Panc1 (cell line): Measurements from ENCODE around the gene RAD17. TPM values are rescaled to one million over a fixed set of nuclear protein-coding genes. Genes with fewer than 3 reads are reported as not detected.

Experiments
- ATAC-seq: fragments of 200-7000 bp; cut with Tn5 transposase; 2 replicates; pipeline ENCODE4 v1.9.1; 2020; ENCODE audit warnings: mild to moderate bottlenecking, moderate library complexity
- BruUV-seq: library from RNA; stranded (reverse); fragments of 400-500 nt; replicated peaks from 2 replicates; lab custom pipeline; 2021; lab: Mats Ljungman, UMichigan
- CTCF ChIA-PET: fragments of 300-600 bp; sonication (Branson Sonifier 250); formaldehyde crosslinking; loops from one replicate; lab custom pipeline; 2022; ENCODE audit warnings: antibody characterized with exemption; lab: Charles Lee
- POLR2A ChIA-PET: fragments of 300-600 bp; sonication (Branson Sonifier 250); formaldehyde crosslinking; loops from one replicate; lab custom pipeline; 2022; ENCODE audit warnings: antibody characterized with exemption; lab: Charles Lee
- DNase-seq: peaks from one replicate; pipeline ENCODE4 v3.0.0-alpha.2; 2010; ENCODE audit warnings: low read depth, low spot score
- H3K27ac ChIP-seq: 2 replicates; pipeline ENCODE4 v1.5.1; 2011; ENCODE audit warnings: mild to moderate bottlenecking, low read length, inconsistent platforms
- H3K27me3 ChIP-seq: fragments of 200-500 bp; sonication (Bioruptor generic); 2 replicates; pipeline ENCODE4 v1.6.0; 2014; ENCODE audit warnings: low read length, inconsistent platforms; ENCODE audit not compliant: control insufficient read depth, insufficient read depth
- H3K36me3 ChIP-seq: fragments of 200-500 bp; sonication (Bioruptor generic); 2 replicates; pipeline ENCODE4 v1.5.1; 2014; ENCODE audit warnings: inconsistent platforms, mild to moderate bottlenecking, low read length, moderate library complexity; ENCODE audit not compliant: control insufficient read depth, insufficient read depth
- H3K4me1 ChIP-seq: 2 replicates; pipeline ENCODE4 v1.5.1; 2011; ENCODE audit warnings: inconsistent platforms, mild to moderate bottlenecking, low read length, moderate library complexity; ENCODE audit not compliant: control insufficient read depth, insufficient read depth
- H3K4me3 ChIP-seq, 2 experiments: 2 replicates each; pipeline ENCODE4 v1.5.1; 2011 to 2012; ENCODE audit warnings: low read depth in 2 of 2, low read length in 2 of 2, mild to moderate bottlenecking in 2 of 2, inconsistent platforms in 1 of 2, moderate library complexity in 1 of 2
- H3K9me3 ChIP-seq: fragments of 200-500 bp; sonication (Bioruptor generic); 2 replicates; pipeline ENCODE4 v1.5.1; 2014; ENCODE audit warnings: low read depth, mild to moderate bottlenecking, inconsistent platforms, low read length, moderate library complexity; ENCODE audit not compliant: control insufficient read depth, insufficient read depth
- CTCF ChIP-seq: fragments of 450-650 bp; IDR thresholded peaks from 2 replicates; pipeline ENCODE4 v1.5.1; 2017; ENCODE audit warnings: mild to moderate bottlenecking
- POLR2AphosphoS5 ChIP-seq: IDR thresholded peaks from 2 replicates; pipeline ENCODE4 v1.6.1; 2012; ENCODE audit warnings: mild to moderate bottlenecking, low read depth, low read length, moderate library complexity
- REST ChIP-seq, 2 experiments: IDR thresholded peaks; 2 replicates each; pipeline ENCODE4 v1.6.1; 2011 to 2012; ENCODE audit warnings: low read depth in 2 of 2, control low read depth in 1 of 2, low read length in 1 of 2, mild to moderate bottlenecking in 1 of 2, moderate library complexity in 1 of 2; ENCODE audit not compliant: insufficient read depth in 1 of 2
- SIN3A ChIP-seq: IDR thresholded peaks from 2 replicates; pipeline ENCODE4 v1.6.1; 2012; ENCODE audit warnings: low read depth, mild to moderate bottlenecking, low read length, moderate library complexity, borderline replicate concordance; ENCODE audit not compliant: insufficient read depth
- TCF7L2 ChIP-seq: IDR thresholded peaks from 2 replicates; pipeline ENCODE4 v1.6.1; 2011; ENCODE audit warnings: mild to moderate bottlenecking, low read depth, low read length, inconsistent platforms
- in situ Hi-C: cut with HindIII; loops from 2 replicates; pipeline ENCODE4 v1.10.0; 2016; ENCODE audit warnings: low sequenced_read_pairs, low pct_unique_long_range_greater_than_20kb
- intact Hi-C: fragments of 100-400 bp; cut with micrococcal nuclease; formaldehyde crosslinking; loops from one replicate; pipeline ENCODE4 v1.10.0; 2022; ENCODE audit not compliant: unreplicated experiment
- total RNA-seq: library from RNA; stranded (reverse); gene quantifications from one replicate; pipeline ENCODE4 v1.2.1, GENCODE V29; 2021; ENCODE audit not compliant: unreplicated experiment

The RAD17 gene
- total RNA-seq, 1 experiment from 2014 or later: 41.7 TPM

- POLR2A ChIA-PET: no interaction called here
- no peaks in the 10 kb centered on the region; the same call in none of the 2 replicates for H3K36me3 ChIP-seq
- no peaks in the 10 kb centered on the region for H3K27me3 ChIP-seq
- no peak overlapping the region for H3K4me3 ChIP-seq
- no peaks in the 10 kb centered on the region for H3K9me3 ChIP-seq
- 0 out of 2 replicates have a peak overlapping the region, but pooled peaks have one; percentile 11 for H3K27ac ChIP-seq
- in situ Hi-C loops (no loop called here), intact Hi-C loops (no loop called here)
- ATAC-seq: no peak
- BruUV-seq: no TSS peak
- H3K4me1 ChIP-seq: peaks cover 9% of the 10 kb centered on the region; the same call in 1 of the 2 replicates
- no peak for DNase-seq
- CTCF ChIA-PET: no interaction called here
- no peak for TF ChIP-seq POLR2AphosphoS5
- no peak for TF ChIP-seq SIN3A
- TF ChIP-seq REST (IDR thresholded peaks at IDR 0.05; ENCODE audit: insufficient read depth in 1 of 2, low read depth in 2 of 2, low read length in 1 of 2): no peak
- no peak for TF ChIP-seq TCF7L2
- no peak for TF ChIP-seq CTCF
These were observed 47.1 kb downstream of the RAD17 start for GRCh38 chr5:69416699-69417098.

GRCh38 chr5:69418554-69418953 is 48.9 kb downstream of the RAD17 start:
- intact Hi-C loops: no loop called here
- CTCF ChIA-PET: no interaction called here
- H3K4me3 ChIP-seq: no peak overlapping the region
- H3K27ac ChIP-seq: no peak overlapping the region
- TF ChIP-seq POLR2AphosphoS5 (no peak), TCF7L2 (no peak), SIN3A (no peak), REST (IDR thresholded peaks at IDR 0.05; ENCODE audit: insufficient read depth in 1 of 2, low read depth in 2 of 2, low read length in 1 of 2) (no peak), CTCF (no peak)
- H3K36me3 ChIP-seq: no peaks in the 10 kb centered on the region; the same call in none of the 2 replicates
- no TSS peak for BruUV-seq
- POLR2A ChIA-PET: no interaction called here
- H3K27me3 ChIP-seq: no peaks in the 10 kb centered on the region
- in situ Hi-C loops: no loop called here
- no peaks in the 10 kb centered on the region for H3K9me3 ChIP-seq
- peaks cover 9% of the 10 kb centered on the region; the same call in 1 of the 2 replicates for H3K4me1 ChIP-seq
- DNase-seq: no peak
- ATAC-seq: no peak
